ENCODE data around the gene SAGE1.
"Not testable (repeated sequence)": the region's sequence is repeated elsewhere in the genome, so short reads cannot be mapped to it uniquely, and the experiment has no call there.

The SAGE1 gene

GRCh38 chrX:135893294-135893817, at the start of gene SAGE1, which contains the start of gene CT45A10:
Gene SAGE1 (plus strand): TSS chrX:135893716. CDS start chrX:135896243, 2,527 bp downstream.
Gene CT45A10 (minus strand): TSS chrX:135893444. CDS start chrX:135885344, 8,100 bp downstream.
- DNase-seq, result no peak

- not testable (repeated sequence) for DNase-seq
Observed at GRCh38 chrX:135854438-135854837, 39.1 kb upstream of the SAGE1 start, which contains the start of gene CT45A8. Gene CT45A8 (minus strand): TSS chrX:135854538. CDS start chrX:135850783, 3,755 bp downstream.

GRCh38 chrX:135871712-135872111, 21.8 kb upstream of the SAGE1 start, which contains the start of gene CT45A9:
Gene CT45A9 (minus strand): TSS chrX:135871812. CDS start chrX:135868061, 3,751 bp downstream.
- not testable (repeated sequence) for DNase-seq

- DNase-seq, result not testable (repeated sequence)
Observed at GRCh38 chrX:135882741-135883140, 10.8 kb upstream of the SAGE1 start.

GRCh38 chrX:135888230-135888629, 5.3 kb upstream of the SAGE1 start:
- not testable (repeated sequence) for DNase-seq

GRCh38 chrX:135888976-135889375, 4.5 kb upstream of the SAGE1 start:
- DNase-seq, result peak; percentile 19

- no peak for DNase-seq
Observed at GRCh38 chrX:135890087-135890585, 3.4 kb upstream of the SAGE1 start.

- DNase-seq, result no peak
Observed at GRCh38 chrX:135892781-135893180, 735 bp upstream of the SAGE1 start.

GRCh38 chrX:135910251-135910650, 16.7 kb downstream of the SAGE1 start:
- DNase-seq, result no peak

- no peak for DNase-seq
Observed at GRCh38 chrX:135914404-135914803, 20.9 kb downstream of the SAGE1 start.

GRCh38 chrX:135920516-135920915, 27.0 kb downstream of the SAGE1 start:
- DNase-seq, result not testable (repeated sequence)

GRCh38 chrX:135923353-135923752, 29.8 kb downstream of the SAGE1 start:
- DNase-seq, result no peak

GRCh38 chrX:135927897-135928296, 34.4 kb downstream of the SAGE1 start:
- no peak for DNase-seq

GRCh38 chrX:135931644-135932487, 38.4 kb downstream of the SAGE1 start:
- DNase-seq, result peak; percentile 7

GRCh38 chrX:135944486-135944885, 51.0 kb downstream of the SAGE1 start:
- no peak for DNase-seq

- DNase-seq, result no peak
Observed at GRCh38 chrX:135951291-135951690, 57.8 kb downstream of the SAGE1 start.
